H1 (cell line): ENCODE data around the gene MRPS30. TPM values are rescaled to one million over a fixed set of nuclear protein-coding genes. Genes with fewer than 3 reads are reported as not detected.

Experiments
- CTCF ChIA-PET: fragments of 300-600 bp; sonication (Branson Sonifier 250); formaldehyde crosslinking; loops from one replicate; lab custom pipeline; 2021; ENCODE audit not compliant: partially characterized antibody; lab: Charles Lee
- POLR2A ChIA-PET: fragments of 300-600 bp; sonication (Branson Sonifier 250); formaldehyde crosslinking; loops from one replicate; lab custom pipeline; 2021; ENCODE audit warnings: inconsistent platforms; ENCODE audit not compliant: partially characterized antibody; lab: Charles Lee
- DNase-seq, 2 experiments: peaks; one replicate each; pipeline versions ENCODE4 v3.0.0 to v3.0.0-alpha.2; 2010 to 2022; ENCODE audit warnings: low spot score in 2 of 2, low read depth in 1 of 2, mixed read lengths in 1 of 2
- FAIRE-seq: peaks from 2 replicates; lab custom pipeline; 2011; peaks lifted over from hg19 to GRCh38; lab: Jason Lieb, UNC
- H2AFZ ChIP-seq: 2 replicates; pipeline ENCODE4 v1.8.1; 2012; ENCODE audit warnings: low read length, inconsistent platforms
- H2AK5ac ChIP-seq: 2 replicates; pipeline ENCODE4 v1.6.1; 2013; ENCODE audit warnings: low read depth, low read length
- H2BK120ac ChIP-seq: replicated peaks from 2 replicates; pipeline ENCODE3; 2013; ENCODE audit warnings: low read depth, low read length, inconsistent platforms
- H2BK12ac ChIP-seq: 2 replicates; pipeline ENCODE4 v1.6.1; 2013; ENCODE audit warnings: low read depth, low read length
- H2BK15ac ChIP-seq: 2 replicates; pipeline ENCODE4 v1.6.1; 2013; ENCODE audit warnings: low read length
- H2BK20ac ChIP-seq: 2 replicates; pipeline ENCODE4 v1.6.1; 2013; ENCODE audit warnings: low read length
- H2BK5ac ChIP-seq: 2 replicates; pipeline ENCODE4 v1.6.1; 2013; ENCODE audit warnings: low read depth, low read length
- H3K14ac ChIP-seq: 2 replicates; pipeline ENCODE4 v1.6.1; 2013; ENCODE audit warnings: inconsistent platforms; ENCODE audit not compliant: insufficient read length
- H3K18ac ChIP-seq: 2 replicates; pipeline ENCODE4 v1.6.1; 2013; ENCODE audit warnings: low read length; ENCODE audit errors: extremely low read depth
- H3K23ac ChIP-seq: 2 replicates; pipeline ENCODE4 v1.6.1; 2013; ENCODE audit warnings: inconsistent platforms; ENCODE audit not compliant: insufficient read length
- H3K23me2 ChIP-seq: 2 replicates; pipeline ENCODE4 v1.6.1; 2013; ENCODE audit warnings: low read depth, low read length
- H3K27ac ChIP-seq: 2 replicates; pipeline ENCODE4 v1.6.1; 2011; ENCODE audit warnings: low read depth, low read length, inconsistent platforms
- H3K27me3 ChIP-seq, 4 experiments: replicated peaks in 1 of 4; 1 replicate in 1 of 4; 2 replicates in 3 of 4; pipeline versions ENCODE4 v1.6.1 to v1.8.1; 2011 to 2013; ENCODE audit warnings: low read length in 3 of 4, mild to moderate bottlenecking in 3 of 4, inconsistent platforms in 2 of 4, mixed read lengths in 2 of 4, moderate library complexity in 1 of 4; ENCODE audit not compliant: control insufficient read depth in 3 of 4, insufficient read depth in 3 of 4; ENCODE audit errors: extremely low read depth in 1 of 4
- H3K36me3 ChIP-seq, 4 experiments: 2 replicates each; pipeline versions ENCODE4 v1.6.1 to v1.8.1; 2011 to 2013; ENCODE audit warnings: mild to moderate bottlenecking in 4 of 4, low read length in 3 of 4, moderate library complexity in 2 of 4, control low read depth in 1 of 4, inconsistent platforms in 1 of 4; ENCODE audit not compliant: insufficient read depth in 4 of 4, control insufficient read depth in 2 of 4
- H3K4ac ChIP-seq: replicated peaks from 2 replicates; pipeline ENCODE3; 2013; ENCODE audit warnings: low read length, low read depth, mixed read lengths, inconsistent platforms; ENCODE audit not compliant: insufficient read length
- H3K4me1 ChIP-seq, 4 experiments: replicated peaks in 1 of 4; 1 replicate in 1 of 4; 2 replicates in 3 of 4; pipeline versions ENCODE4 v1.6.1 to v1.8.1; 2011 to 2013; ENCODE audit warnings: low read length in 3 of 4, inconsistent platforms in 2 of 4, mixed read lengths in 1 of 4; ENCODE audit not compliant: insufficient read depth in 4 of 4, control insufficient read depth in 3 of 4
- H3K4me2 ChIP-seq, 2 experiments: 2 replicates each; pipeline versions ENCODE4 v1.6.1 to v1.8.1; 2011 to 2013; ENCODE audit warnings: low read depth in 2 of 2, low read length in 2 of 2, control low read depth in 1 of 2, inconsistent platforms in 1 of 2, mild to moderate bottlenecking in 1 of 2; ENCODE audit not compliant: insufficient read depth in 1 of 2
- H3K4me3 ChIP-seq, 4 experiments: fragments of 200-600, 300-600 bp in 1 of 4; sonication (generic), shearing (Covaris generic), sonication (Bioruptor Twin) in 1 of 4; 2 replicates each; pipeline versions ENCODE4 v1.5.1 to v1.8.1; 2011 to 2016; ENCODE audit warnings: low read length in 4 of 4, low read depth in 3 of 4, control low read depth in 2 of 4, inconsistent platforms in 2 of 4, mild to moderate bottlenecking in 2 of 4, mixed read lengths in 1 of 4, moderate library complexity in 1 of 4; ENCODE audit not compliant: insufficient read depth in 2 of 4; ENCODE audit errors: extremely low read depth in 1 of 4
- H3K56ac ChIP-seq: replicated peaks from 2 replicates; pipeline ENCODE3; 2013; ENCODE audit warnings: low read depth, mild to moderate bottlenecking, mixed read lengths, low read length, inconsistent platforms; ENCODE audit not compliant: insufficient read length
- H3K79me1 ChIP-seq: 2 replicates; pipeline ENCODE4 v1.6.1; 2013; ENCODE audit warnings: low read depth, low read length, control low read depth
- H3K79me2 ChIP-seq, 2 experiments: 2 replicates each; pipeline versions ENCODE4 v1.6.1 to v1.8.1; 2012 to 2013; ENCODE audit warnings: low read length in 2 of 2, mild to moderate bottlenecking in 2 of 2, inconsistent platforms in 1 of 2; ENCODE audit not compliant: insufficient read depth in 2 of 2, control insufficient read depth in 1 of 2
- H3K9ac ChIP-seq, 4 experiments: replicated peaks in 1 of 4; 1 replicate in 1 of 4; 2 replicates in 3 of 4; pipeline versions ENCODE4 v1.6.1 to v1.8.1; 2011 to 2013; ENCODE audit warnings: low read depth in 3 of 4, low read length in 3 of 4, control low read depth in 2 of 4, mild to moderate bottlenecking in 2 of 4, moderate library complexity in 2 of 4, inconsistent platforms in 1 of 4; ENCODE audit errors: extremely low read depth in 1 of 4
- H3K9me3 ChIP-seq, 2 experiments: 2 replicates each; pipeline versions ENCODE4 v1.6.1 to v1.8.1; 2012 to 2013; ENCODE audit warnings: mild to moderate bottlenecking in 2 of 2, moderate library complexity in 2 of 2, control low read depth in 1 of 2, inconsistent platforms in 1 of 2, low read depth in 1 of 2, low read length in 1 of 2, mixed read lengths in 1 of 2; ENCODE audit not compliant: insufficient read depth in 2 of 2
- H4K20me1 ChIP-seq, 2 experiments: replicated peaks in 1 of 2; 2 replicates each; pipeline versions ENCODE3 to v1.8.1; 2011 to 2013; ENCODE audit warnings: inconsistent platforms in 2 of 2, low read length in 2 of 2, mild to moderate bottlenecking in 1 of 2; ENCODE audit not compliant: insufficient read depth in 2 of 2, control insufficient read depth in 1 of 2
- H4K5ac ChIP-seq: 2 replicates; pipeline ENCODE4 v1.6.1; 2013; ENCODE audit warnings: low read length, low read depth, mixed read lengths, inconsistent platforms; ENCODE audit not compliant: insufficient read length
- H4K8ac ChIP-seq: 2 replicates; pipeline ENCODE4 v1.8.0; 2013; ENCODE audit warnings: mild to moderate bottlenecking, moderate library complexity, low read length, inconsistent platforms; ENCODE audit not compliant: insufficient read depth; ENCODE audit errors: extremely low read depth
- H4K91ac ChIP-seq: replicated peaks from 2 replicates; pipeline ENCODE3; 2013; ENCODE audit warnings: low read length, mixed read lengths, inconsistent platforms; ENCODE audit not compliant: insufficient read length
- BRCA1 ChIP-seq: IDR thresholded peaks from 2 replicates; pipeline ENCODE4 v1.6.1; 2012; ENCODE audit warnings: low read depth, low read length, improper control_type of control experiment
- CTBP2 ChIP-seq: IDR thresholded peaks from 2 replicates; pipeline ENCODE4 v1.7.0; 2011; ENCODE audit warnings: borderline replicate concordance, mild to moderate bottlenecking, moderate library complexity, mixed read lengths, low read length; ENCODE audit not compliant: insufficient read depth, insufficient read length
- KDM1A ChIP-seq: fragments of 200-600, 300-600 bp; sonication (generic); IDR thresholded peaks from 2 replicates; pipeline ENCODE4 v1.7.1; 2016; ENCODE audit warnings: mild to moderate bottlenecking, low read length, borderline replicate concordance
- RBBP5 ChIP-seq: IDR thresholded peaks from 2 replicates; pipeline ENCODE4 v1.7.1; 2012; ENCODE audit warnings: low read depth, mild to moderate bottlenecking, inconsistent platforms, low read length, moderate library complexity, borderline replicate concordance
- RXRA ChIP-seq: IDR thresholded peaks from 2 replicates; pipeline ENCODE4 v1.6.1; 2011; ENCODE audit warnings: low read depth, mild to moderate bottlenecking, low read length, moderate library complexity; ENCODE audit not compliant: insufficient read depth
- WGBS, 2 experiments: shearing (Covaris generic) in 1 of 2; methylation state at CpG; one replicate each; pipeline versions ENCODE4 v1.1.6 to v1.1.7; 2013 to 2015; ENCODE audit warnings: low lambda C conversion rate in 2 of 2, mixed read lengths in 2 of 2, inconsistent platforms in 1 of 2, low coverage in 1 of 2, missing lambda C conversion rate in 1 of 2; ENCODE audit not compliant: insufficient replicate concordance in 2 of 2, insufficient coverage in 1 of 2, insufficient read length in 1 of 2; ENCODE audit errors: extremely low coverage in 1 of 2, missing lambda C conversion rate in 1 of 2; 5-methylcytosine and 5-hydroxymethylcytosine counted together
- polyA plus RNA-seq, 7 experiments: library from polyadenylated mRNA; depleted of rRNA in 3 of 7; stranded (reverse) in 5 of 7; unstranded in 2 of 7; fragments of >200 nt in 5 of 7; fragments of 200-250 nt in 2 of 7; gene quantifications; 1 replicate in 5 of 7; 2 replicates in 1 of 7; 4 replicates in 1 of 7; pipeline versions ENCODE4 v1.2.1 to v1.2.3, GENCODE V29; 2011 to 2013; ENCODE audit warnings: missing spikeins in 2 of 7, mixed read lengths in 2 of 7
- total RNA-seq: library from RNA; stranded (reverse); fragmentation: NEBNext Ultra II Directional; extraction: Animal tissue kit (Norgen Biotek cat#: 25700); gene quantifications from 2 replicates; pipeline ENCODE4 v1.2.1, GENCODE V29; 2021

The MRPS30 gene
- total and polyA plus RNA-seq, 2 of the 8 experiments (the other 6 are each of a cell fraction or from before 2014, with no cell fraction given) = 61.9 to 85.2 TPM

- no peak for FAIRE-seq
- TF ChIP-seq KDM1A (no peak), RBBP5 (no peak), CTBP2 (no peak), BRCA1 (no peak), RXRA (no peak)
Observed at GRCh38 chr5:44795496-44795895, 13.3 kb upstream of the MRPS30 start.

More at GRCh38 chr5:44795496-44795895, 13.3 kb upstream of the MRPS30 start:
- Histone ChIP-seq H3K79me2 (no peaks in the 10 kb centered on the region; a peak in 1 of 4 replicates), H3K4ac (no peak overlapping the region), H3K56ac (no peak overlapping the region), H3K9ac (no peak overlapping the region), H2AK5ac (no peak overlapping the region), H3K4me3 (no peak overlapping the region), H2BK20ac (no peak overlapping the region), H3K9me3 (peaks cover 40 to 54% of the 10 kb centered on the region in 2 experiments), H2BK120ac (no peak overlapping the region), H3K23ac (no peak overlapping the region), H4K5ac (no peak overlapping the region), H3K23me2 (no peaks in the 10 kb centered on the region), H3K27ac (no peak overlapping the region), H4K20me1 (no peaks in the 10 kb centered on the region), H4K8ac (no peak overlapping the region), H2BK12ac (no peak overlapping the region), H3K14ac (no peak overlapping the region), H2BK5ac (no peak overlapping the region), H2BK15ac (no peak overlapping the region), H3K36me3 (peaks cover 0 to 10% (median 1%) of the 10 kb centered on the region in 4 experiments; a peak in 4 of 8 replicates), H3K4me2 (no peak overlapping the region), H3K18ac (no peak overlapping the region), H2AFZ (no peak overlapping the region), H4K91ac (no peak overlapping the region), H3K4me1 (no peaks in the 10 kb centered on the region), H3K79me1 (no peaks in the 10 kb centered on the region), H3K27me3 (no peaks in the 10 kb centered on the region)
- POLR2A ChIA-PET = no interaction called here
- WGBS, 2 experiments = 90% methylated on average over 4 of the region's 4 CpGs; no CpG with 5 or more reads in 1 of the 2 experiments
- CTCF ChIA-PET = no interaction called here
- no peak for DNase-seq
